ENCODE data around the gene PTPRN2.

DNA sequence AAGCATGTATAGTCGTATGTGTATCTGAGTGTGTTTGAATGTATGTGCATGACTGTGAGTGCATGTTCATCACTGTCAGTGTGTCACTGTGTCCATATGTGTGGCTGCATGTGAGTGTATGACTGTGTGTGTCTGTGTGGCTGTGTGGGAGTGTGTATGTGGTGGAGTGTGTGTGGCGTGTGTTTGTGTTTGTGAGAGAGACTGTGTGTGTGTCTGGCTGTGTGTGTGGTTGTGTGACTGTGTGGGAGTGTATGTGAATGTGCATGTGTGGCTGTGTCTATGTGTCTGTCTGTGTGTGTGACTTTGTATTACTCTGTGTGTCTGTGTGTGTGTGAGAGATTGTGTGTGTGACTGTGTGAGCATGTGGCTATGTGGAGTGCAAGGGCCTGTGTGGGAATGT lies 748.4 kb downstream of the PTPRN2 start:
- TF ChIP-seq, protein P1, sequence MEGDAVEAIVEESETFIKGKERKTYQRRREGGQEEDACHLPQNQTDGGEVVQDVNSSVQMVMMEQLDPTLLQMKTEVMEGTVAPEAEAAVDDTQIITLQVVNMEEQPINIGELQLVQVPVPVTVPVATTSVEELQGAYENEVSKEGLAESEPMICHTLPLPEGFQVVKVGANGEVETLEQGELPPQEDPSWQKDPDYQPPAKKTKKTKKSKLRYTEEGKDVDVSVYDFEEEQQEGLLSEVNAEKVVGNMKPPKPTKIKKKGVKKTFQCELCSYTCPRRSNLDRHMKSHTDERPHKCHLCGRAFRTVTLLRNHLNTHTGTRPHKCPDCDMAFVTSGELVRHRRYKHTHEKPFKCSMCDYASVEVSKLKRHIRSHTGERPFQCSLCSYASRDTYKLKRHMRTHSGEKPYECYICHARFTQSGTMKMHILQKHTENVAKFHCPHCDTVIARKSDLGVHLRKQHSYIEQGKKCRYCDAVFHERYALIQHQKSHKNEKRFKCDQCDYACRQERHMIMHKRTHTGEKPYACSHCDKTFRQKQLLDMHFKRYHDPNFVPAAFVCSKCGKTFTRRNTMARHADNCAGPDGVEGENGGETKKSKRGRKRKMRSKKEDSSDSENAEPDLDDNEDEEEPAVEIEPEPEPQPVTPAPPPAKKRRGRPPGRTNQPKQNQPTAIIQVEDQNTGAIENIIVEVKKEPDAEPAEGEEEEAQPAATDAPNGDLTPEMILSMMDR (conservative IDR thresholded peaks at IDR 0.05; ENCODE audit: low read length), result no peak
- TF ChIP-seq EZH2phosphoT487 (IDR thresholded peaks at IDR 0.05; ENCODE audit: borderline replicate concordance, low read depth, low read length), result no peak

Data from OCI-LY7 (cell line).